A549 (cell line): Measurements from ENCODE around the gene ZNF521. TPM values are rescaled to one million over a fixed set of nuclear protein-coding genes. Genes with fewer than 3 reads are reported as not detected.

Experiments used
- ATAC-seq, 2 experiments: fragments of 200-7000 bp in 1 of 2; fragments of >200 bp in 1 of 2; cut with Nextera tagmentation in 1 of 2; cut with Tn5 transposase in 1 of 2; 3 replicates each; pipeline versions ENCODE4 v1.8.0 to v1.9.1; 2018 to 2020; ENCODE audit warnings: mild to moderate bottlenecking in 1 of 2, moderate library complexity in 1 of 2
- CTCF ChIA-PET: fragments of 300-600 bp; sonication (Branson Sonifier 250); formaldehyde crosslinking; extraction: SDS; loops from one replicate; lab custom pipeline; 2021; ENCODE audit warnings: antibody characterized with exemption, inconsistent platforms; lab: Yijun Ruan, JAX
- POLR2A ChIA-PET: fragments of 350-600 bp; formaldehyde crosslinking; extraction: SDS; loops from one replicate; lab custom pipeline; 2021; ENCODE audit warnings: antibody characterized with exemption, inconsistent platforms; lab: Yijun Ruan, JAX
- DNase-seq, 2 experiments: peaks; one replicate each; pipeline versions ENCODE4 v3.0.0 to v3.0.0-alpha.2; 2011 to 2016; ENCODE audit warnings: low read depth in 1 of 2, low spot score in 1 of 2
- FAIRE-seq: peaks from 2 replicates; lab custom pipeline; 2011; peaks lifted over from hg19 to GRCh38; lab: Jason Lieb, UNC
- H3K27ac ChIP-seq, 2 experiments: fragments of >200 bp; sonication (Bioruptor Twin); formaldehyde crosslinking; 3 replicates each; pipeline ENCODE4 v1.5.1; 2016 to 2017
- H3K4me1 ChIP-seq: fragments of >200 bp; sonication (Bioruptor Twin); formaldehyde crosslinking; 3 replicates; pipeline ENCODE4 v1.6.1; 2016
- H3K4me2 ChIP-seq: fragments of >200 bp; sonication (Bioruptor Twin); formaldehyde crosslinking; 3 replicates; pipeline ENCODE4 v1.6.1; 2016
- H3K4me3 ChIP-seq: fragments of >200 bp; sonication (Bioruptor Twin); formaldehyde crosslinking; 3 replicates; pipeline ENCODE4 v1.5.1; 2016
- H3K9me3 ChIP-seq: fragments of >200 bp; sonication (Bioruptor Twin); formaldehyde crosslinking; 3 replicates; pipeline ENCODE4 v1.6.1; 2016
- CEBPB ChIP-seq, 2 experiments: fragments of >200 bp in 1 of 2; sonication (Bioruptor Twin) in 1 of 2; formaldehyde crosslinking in 1 of 2; IDR thresholded peaks; 2 replicates each; pipeline ENCODE4 v1.6.1; 2012 to 2016
- FOSB ChIP-seq: fragments of 250-450 bp; sonication (Bioruptor Pico); IDR thresholded peaks from 2 replicates; pipeline ENCODE4 v1.5.0; 2020; ENCODE audit warnings: mild to moderate bottlenecking, moderate library complexity
- HDAC2 ChIP-seq: fragments of 200-600 bp; sonication (generic); IDR thresholded peaks from 2 replicates; pipeline ENCODE4 v1.6.1; 2016
- HEYL ChIP-seq: fragments of 250-450 bp; sonication (Bioruptor Pico); IDR thresholded peaks from 2 replicates; pipeline ENCODE4 v1.8.0; 2021; ENCODE audit warnings: mild to moderate bottlenecking, moderate library complexity
- JUN ChIP-seq, 2 experiments: fragments of >200 bp; sonication (Bioruptor Twin); formaldehyde crosslinking; IDR thresholded peaks; 2 replicates in 1 of 2; 3 replicates in 1 of 2; pipeline ENCODE4 v1.6.1; 2016 to 2017
- JUNB ChIP-seq: fragments of >200 bp; sonication (Bioruptor Twin); formaldehyde crosslinking; IDR thresholded peaks from 2 replicates; pipeline ENCODE4 v1.6.1; 2016
- KDM1A ChIP-seq: fragments of 200-600 bp; sonication (generic); IDR thresholded peaks from 2 replicates; pipeline ENCODE4 v1.6.1; 2016; ENCODE audit warnings: low read depth, mild to moderate bottlenecking
- MAZ ChIP-seq: fragments of 150-350 bp; IDR thresholded peaks from 2 replicates; pipeline ENCODE4 v1.6.1; 2014; ENCODE audit warnings: antibody characterized with exemption, low read depth, low read length, borderline replicate concordance
- MYC ChIP-seq: IDR thresholded peaks from 2 replicates; pipeline ENCODE4 v1.6.1; 2012; ENCODE audit warnings: mild to moderate bottlenecking, inconsistent platforms, low read length, improper control_type of control experiment, borderline replicate concordance
- NR3C1 ChIP-seq: fragments of >200 bp; sonication (Bioruptor Twin); formaldehyde crosslinking; IDR thresholded peaks from 3 replicates; pipeline ENCODE4 v1.6.1; 2017
- POLR2AphosphoS2 ChIP-seq: conservative IDR thresholded peaks from 2 replicates; pipeline ENCODE4 v1.6.1; 2012; ENCODE audit warnings: low read length, improper control_type of control experiment, inconsistent platforms
- RARB ChIP-seq: fragments of 250-450 bp; sonication (Bioruptor Pico); IDR thresholded peaks from 2 replicates; pipeline ENCODE4 v1.8.0; 2021; ENCODE audit warnings: mild to moderate bottlenecking, moderate library complexity
- RCOR1 ChIP-seq: fragments of 150-350 bp; IDR thresholded peaks from 2 replicates; pipeline ENCODE4 v1.6.1; 2014; ENCODE audit warnings: antibody characterized with exemption, low read length, low read depth
- RFX5 ChIP-seq: fragments of 450-650 bp; IDR thresholded peaks from 2 replicates; pipeline ENCODE4 v1.7.1; 2014; ENCODE audit warnings: antibody characterized with exemption, mild to moderate bottlenecking, moderate library complexity
- SREBF2 ChIP-seq: fragments of 450-650 bp; IDR thresholded peaks from 2 replicates; pipeline ENCODE4 v1.6.1; 2014; ENCODE audit warnings: mild to moderate bottlenecking, moderate library complexity
- TFCP2L1 ChIP-seq: fragments of 250-450 bp; sonication (Bioruptor Pico); IDR thresholded peaks from 2 replicates; pipeline ENCODE4 v1.5.0; 2021; ENCODE audit warnings: mild to moderate bottlenecking
- TP53 ChIP-seq: fragments of 250-450 bp; sonication (Bioruptor Pico); IDR thresholded peaks from 2 replicates; pipeline ENCODE4 v1.5.0; 2021; ENCODE audit warnings: mild to moderate bottlenecking, moderate library complexity
- ZSCAN20 ChIP-seq: fragments of 250-450 bp; sonication (Bioruptor Pico); IDR thresholded peaks from 2 replicates; pipeline ENCODE4 v1.8.0; 2022; ENCODE audit warnings: mild to moderate bottlenecking, moderate library complexity
- WGBS: methylation state at CpG from one replicate; pipeline ENCODE4 v1.1.6; 2017; ENCODE audit errors: missing lambda C conversion rate; 5-methylcytosine and 5-hydroxymethylcytosine counted together
- polyA plus RNA-seq, 4 experiments: library from polyadenylated mRNA; depleted of rRNA in 3 of 4; stranded (reverse); fragments of >200 nt; fragmentation: RNase III in 1 of 4; extraction: RNeasy Plus Mini Kit Qiagen cat#74134 plus additional on column Dnase treatment in 1 of 4; gene quantifications; 2 replicates in 3 of 4; 3 replicates in 1 of 4; pipeline ENCODE4 v1.2.3, GENCODE V29; 2011 to 2017
- TF ChIP-seq, protein P1 (sequence below): fragments of 200-600 bp; sonication (generic); IDR thresholded peaks from 2 replicates; pipeline ENCODE4 v1.6.1; 2016; ENCODE audit warnings: antibody characterized with exemption, mild to moderate bottlenecking, moderate library complexity
- TF ChIP-seq, protein P2 (sequence below): fragments of 250-450 bp; sonication (Bioruptor Pico); IDR thresholded peaks from 2 replicates; pipeline ENCODE4 v1.5.0; 2020; ENCODE audit warnings: low read depth, mild to moderate bottlenecking, moderate library complexity
- TF ChIP-seq, protein P3 (sequence below): fragments of >200 bp; sonication (Bioruptor Twin); formaldehyde crosslinking; IDR thresholded peaks from 3 replicates; pipeline ENCODE4 v1.5.1; 2016
- TF ChIP-seq, protein P4 (sequence below): IDR thresholded peaks from 2 replicates; pipeline ENCODE4 v1.6.1; 2012
- TF ChIP-seq, protein P5 (sequence below): IDR thresholded peaks from 2 replicates; pipeline ENCODE4 v1.6.1; 2012
- TF ChIP-seq, protein P6 (sequence below): fragments of 150-350 bp; IDR thresholded peaks from 2 replicates; pipeline ENCODE4 v1.6.1; 2014; ENCODE audit warnings: low read depth, mild to moderate bottlenecking, low read length

Gene ZNF521
- polyA plus RNA-seq, 2 of the 4 experiments (the other 2 are of a cell fraction), result not detected

DNA sequence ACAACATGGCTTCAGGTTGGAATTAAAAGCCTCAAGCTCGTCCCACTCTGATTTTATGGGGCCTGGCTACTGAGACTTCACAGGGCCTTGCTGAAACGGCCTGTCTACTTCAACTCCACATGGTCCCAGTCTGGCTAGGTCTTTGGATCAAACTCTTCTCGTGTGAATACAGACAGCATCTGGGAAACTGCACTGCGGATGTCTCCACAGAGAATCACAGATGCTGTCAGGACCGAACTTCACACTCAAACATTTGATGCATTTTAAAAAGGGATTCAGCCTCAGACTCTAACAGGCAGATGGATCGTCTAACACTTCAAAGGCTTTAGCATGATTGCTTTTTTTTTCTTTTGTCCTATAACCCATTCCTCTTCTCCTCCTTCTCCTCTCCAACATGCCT is 198.5 kb downstream of the ZNF521 start:
- no peak overlapping the region for H3K27ac ChIP-seq
- no peak for FAIRE-seq
- ChIA-PET CTCF (no interaction called here), POLR2A (no interaction called here)
- 5% methylated on average over 6 of the region's 6 CpGs for WGBS
- no peaks in the 10 kb centered on the region for H3K4me1 ChIP-seq
- no peak overlapping the region for H3K4me3 ChIP-seq
- no peak overlapping the region for H3K4me2 ChIP-seq
- TF ChIP-seq, protein P1, sequence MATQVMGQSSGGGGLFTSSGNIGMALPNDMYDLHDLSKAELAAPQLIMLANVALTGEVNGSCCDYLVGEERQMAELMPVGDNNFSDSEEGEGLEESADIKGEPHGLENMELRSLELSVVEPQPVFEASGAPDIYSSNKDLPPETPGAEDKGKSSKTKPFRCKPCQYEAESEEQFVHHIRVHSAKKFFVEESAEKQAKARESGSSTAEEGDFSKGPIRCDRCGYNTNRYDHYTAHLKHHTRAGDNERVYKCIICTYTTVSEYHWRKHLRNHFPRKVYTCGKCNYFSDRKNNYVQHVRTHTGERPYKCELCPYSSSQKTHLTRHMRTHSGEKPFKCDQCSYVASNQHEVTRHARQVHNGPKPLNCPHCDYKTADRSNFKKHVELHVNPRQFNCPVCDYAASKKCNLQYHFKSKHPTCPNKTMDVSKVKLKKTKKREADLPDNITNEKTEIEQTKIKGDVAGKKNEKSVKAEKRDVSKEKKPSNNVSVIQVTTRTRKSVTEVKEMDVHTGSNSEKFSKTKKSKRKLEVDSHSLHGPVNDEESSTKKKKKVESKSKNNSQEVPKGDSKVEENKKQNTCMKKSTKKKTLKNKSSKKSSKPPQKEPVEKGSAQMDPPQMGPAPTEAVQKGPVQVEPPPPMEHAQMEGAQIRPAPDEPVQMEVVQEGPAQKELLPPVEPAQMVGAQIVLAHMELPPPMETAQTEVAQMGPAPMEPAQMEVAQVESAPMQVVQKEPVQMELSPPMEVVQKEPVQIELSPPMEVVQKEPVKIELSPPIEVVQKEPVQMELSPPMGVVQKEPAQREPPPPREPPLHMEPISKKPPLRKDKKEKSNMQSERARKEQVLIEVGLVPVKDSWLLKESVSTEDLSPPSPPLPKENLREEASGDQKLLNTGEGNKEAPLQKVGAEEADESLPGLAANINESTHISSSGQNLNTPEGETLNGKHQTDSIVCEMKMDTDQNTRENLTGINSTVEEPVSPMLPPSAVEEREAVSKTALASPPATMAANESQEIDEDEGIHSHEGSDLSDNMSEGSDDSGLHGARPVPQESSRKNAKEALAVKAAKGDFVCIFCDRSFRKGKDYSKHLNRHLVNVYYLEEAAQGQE, result no peak
- TF ChIP-seq MYC (no peak), RARB (CRISPR knock-in tag) (no peak), NR3C1 (no peak), HDAC2 (no peak), MAZ (no peak), ZSCAN20 (CRISPR knock-in tag) (no peak), JUNB (no peak), KDM1A (no peak)
- TF ChIP-seq, protein P2, sequence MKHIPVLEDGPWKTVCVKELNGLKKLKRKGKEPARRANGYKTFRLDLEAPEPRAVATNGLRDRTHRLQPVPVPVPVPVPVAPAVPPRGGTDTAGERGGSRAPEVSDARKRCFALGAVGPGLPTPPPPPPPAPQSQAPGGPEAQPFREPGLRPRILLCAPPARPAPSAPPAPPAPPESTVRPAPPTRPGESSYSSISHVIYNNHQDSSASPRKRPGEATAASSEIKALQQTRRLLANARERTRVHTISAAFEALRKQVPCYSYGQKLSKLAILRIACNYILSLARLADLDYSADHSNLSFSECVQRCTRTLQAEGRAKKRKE, result no peak
- TF ChIP-seq, protein P3, sequence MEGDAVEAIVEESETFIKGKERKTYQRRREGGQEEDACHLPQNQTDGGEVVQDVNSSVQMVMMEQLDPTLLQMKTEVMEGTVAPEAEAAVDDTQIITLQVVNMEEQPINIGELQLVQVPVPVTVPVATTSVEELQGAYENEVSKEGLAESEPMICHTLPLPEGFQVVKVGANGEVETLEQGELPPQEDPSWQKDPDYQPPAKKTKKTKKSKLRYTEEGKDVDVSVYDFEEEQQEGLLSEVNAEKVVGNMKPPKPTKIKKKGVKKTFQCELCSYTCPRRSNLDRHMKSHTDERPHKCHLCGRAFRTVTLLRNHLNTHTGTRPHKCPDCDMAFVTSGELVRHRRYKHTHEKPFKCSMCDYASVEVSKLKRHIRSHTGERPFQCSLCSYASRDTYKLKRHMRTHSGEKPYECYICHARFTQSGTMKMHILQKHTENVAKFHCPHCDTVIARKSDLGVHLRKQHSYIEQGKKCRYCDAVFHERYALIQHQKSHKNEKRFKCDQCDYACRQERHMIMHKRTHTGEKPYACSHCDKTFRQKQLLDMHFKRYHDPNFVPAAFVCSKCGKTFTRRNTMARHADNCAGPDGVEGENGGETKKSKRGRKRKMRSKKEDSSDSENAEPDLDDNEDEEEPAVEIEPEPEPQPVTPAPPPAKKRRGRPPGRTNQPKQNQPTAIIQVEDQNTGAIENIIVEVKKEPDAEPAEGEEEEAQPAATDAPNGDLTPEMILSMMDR, result no peak
- H3K9me3 ChIP-seq, result no peaks in the 10 kb centered on the region
- no peak for ATAC-seq
- DNase-seq, result no peak

DNA sequence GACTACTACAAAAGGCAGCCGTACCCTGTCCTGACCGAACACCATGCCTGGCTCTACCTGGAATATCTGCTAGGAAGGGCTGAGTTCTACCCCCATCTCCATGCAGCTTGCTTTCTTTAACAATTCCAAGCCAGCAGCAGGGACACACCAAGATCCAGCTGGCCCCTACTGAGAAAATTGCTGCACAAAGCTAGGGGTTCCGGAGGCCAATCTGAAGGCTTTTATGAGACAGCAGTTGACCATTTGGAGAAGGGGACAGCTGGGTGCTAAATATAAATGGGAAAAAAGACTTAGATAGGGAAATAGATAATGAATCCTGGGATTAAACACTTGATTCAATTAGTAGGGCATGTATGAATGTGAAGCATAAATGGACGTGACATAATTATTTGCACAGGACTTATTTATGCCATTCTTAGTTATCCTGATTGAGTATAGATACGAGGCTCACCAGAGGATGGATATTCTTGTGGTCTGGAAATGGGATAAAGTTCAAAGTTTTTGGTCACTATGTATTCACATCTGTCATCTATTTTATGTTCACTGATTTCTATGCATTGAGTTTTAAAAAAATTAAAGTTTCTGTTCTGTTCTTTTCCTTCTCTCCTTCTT is 204.0 kb downstream of the ZNF521 start:
- 42% methylated on average over 5 of the region's 5 CpGs for WGBS
- no peak for FAIRE-seq

More for the DNA sequence above, 204.0 kb downstream of the ZNF521 start:
- Histone ChIP-seq H3K9me3 (no peaks in the 10 kb centered on the region), H3K27ac (no peak overlapping the region), H3K4me1 (no peaks in the 10 kb centered on the region), H3K4me2 (no peak overlapping the region), H3K4me3 (no peak overlapping the region)
- CTCF ChIA-PET, result no interaction called here
- POLR2A ChIA-PET, result no interaction called here
- TF ChIP-seq POLR2AphosphoS2, result no peak
- no peak for TF ChIP-seq CEBPB (IDR thresholded peaks at IDR 0.05)
- TF ChIP-seq, protein P4, sequence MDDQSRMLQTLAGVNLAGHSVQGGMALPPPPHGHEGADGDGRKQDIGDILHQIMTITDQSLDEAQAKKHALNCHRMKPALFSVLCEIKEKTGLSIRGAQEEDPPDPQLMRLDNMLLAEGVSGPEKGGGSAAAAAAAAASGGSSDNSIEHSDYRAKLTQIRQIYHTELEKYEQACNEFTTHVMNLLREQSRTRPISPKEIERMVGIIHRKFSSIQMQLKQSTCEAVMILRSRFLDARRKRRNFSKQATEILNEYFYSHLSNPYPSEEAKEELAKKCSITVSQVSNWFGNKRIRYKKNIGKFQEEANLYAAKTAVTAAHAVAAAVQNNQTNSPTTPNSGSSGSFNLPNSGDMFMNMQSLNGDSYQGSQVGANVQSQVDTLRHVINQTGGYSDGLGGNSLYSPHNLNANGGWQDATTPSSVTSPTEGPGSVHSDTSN, result no peak
- no peak for TF ChIP-seq TFCP2L1 (CRISPR knock-in tag)
- no peak for TF ChIP-seq RFX5
- no peak for TF ChIP-seq TP53
- no peak for TF ChIP-seq RCOR1
- no peak for TF ChIP-seq FOSB (CRISPR knock-in tag)
- TF ChIP-seq, protein P1, result no peak
- no peak for TF ChIP-seq JUN (IDR thresholded peaks at IDR 0.05)
- TF ChIP-seq, protein P5, sequence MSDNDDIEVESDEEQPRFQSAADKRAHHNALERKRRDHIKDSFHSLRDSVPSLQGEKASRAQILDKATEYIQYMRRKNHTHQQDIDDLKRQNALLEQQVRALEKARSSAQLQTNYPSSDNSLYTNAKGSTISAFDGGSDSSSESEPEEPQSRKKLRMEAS, result no peak
- no peak for TF ChIP-seq KDM1A
- no peak for TF ChIP-seq HEYL (CRISPR knock-in tag)
- TF ChIP-seq, protein P6, sequence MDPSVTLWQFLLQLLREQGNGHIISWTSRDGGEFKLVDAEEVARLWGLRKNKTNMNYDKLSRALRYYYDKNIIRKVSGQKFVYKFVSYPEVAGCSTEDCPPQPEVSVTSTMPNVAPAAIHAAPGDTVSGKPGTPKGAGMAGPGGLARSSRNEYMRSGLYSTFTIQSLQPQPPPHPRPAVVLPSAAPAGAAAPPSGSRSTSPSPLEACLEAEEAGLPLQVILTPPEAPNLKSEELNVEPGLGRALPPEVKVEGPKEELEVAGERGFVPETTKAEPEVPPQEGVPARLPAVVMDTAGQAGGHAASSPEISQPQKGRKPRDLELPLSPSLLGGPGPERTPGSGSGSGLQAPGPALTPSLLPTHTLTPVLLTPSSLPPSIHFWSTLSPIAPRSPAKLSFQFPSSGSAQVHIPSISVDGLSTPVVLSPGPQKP, result no peak
- TF ChIP-seq NR3C1, result no peak
- TF ChIP-seq SREBF2, result no peak
- TF ChIP-seq MYC, result no peak
- TF ChIP-seq, protein P2, result no peak
- ATAC-seq, result no peak
- no peak for DNase-seq
